Measurements from ENCODE around the gene BRD4.
A peak's percentile ranks its signal among the peaks of the same experiment; 100 is the strongest.
"Not testable (repeated sequence)": the region's sequence is repeated elsewhere in the genome, so short reads cannot be mapped to it uniquely, and the experiment has no call there.

The BRD4 gene

GRCh38 chr19:15332311-15332996 lies at the start of gene BRD4:
Gene BRD4 (minus strand): TSS chr19:15332539. CDS start chr19:15273099, 59,440 bp downstream.
- peak; percentile 2 for DNase-seq

- no peak for DNase-seq
Observed at GRCh38 chr19:15381864-15382263, 49.5 kb upstream of the BRD4 start.

GRCh38 chr19:15381429-15381828 lies 49.1 kb upstream of the BRD4 start:
- no peak for DNase-seq

- no peak for DNase-seq
Observed at GRCh38 chr19:15379999-15380647, 47.8 kb upstream of the BRD4 start.

- DNase-seq = peak; percentile 91
Observed at GRCh38 chr19:15379083-15379998, 47.0 kb upstream of the BRD4 start, which contains the start of gene AKAP8. Gene AKAP8 (minus strand): TSS chr19:15379787. CDS start chr19:15379731, 56 bp downstream.

GRCh38 chr19:15378534-15379082 lies 46.3 kb upstream of the BRD4 start:
- no peak for DNase-seq

GRCh38 chr19:15374796-15375440 lies 42.6 kb upstream of the BRD4 start:
- DNase-seq = no peak

- no peak for DNase-seq
Observed at GRCh38 chr19:15374105-15374651, 41.8 kb upstream of the BRD4 start.

- DNase-seq = no peak
Observed at GRCh38 chr19:15373644-15374043, 41.3 kb upstream of the BRD4 start.

GRCh38 chr19:15372891-15373301 lies 40.6 kb upstream of the BRD4 start:
- no peak for DNase-seq

- DNase-seq = no peak
Observed at GRCh38 chr19:15372470-15372869, 40.1 kb upstream of the BRD4 start.

- no peak for DNase-seq
Observed at GRCh38 chr19:15371786-15372380, 39.5 kb upstream of the BRD4 start.

- no peak for DNase-seq
Observed at GRCh38 chr19:15371119-15371518, 38.8 kb upstream of the BRD4 start.

- no peak for DNase-seq
Observed at GRCh38 chr19:15369594-15369891, 37.2 kb upstream of the BRD4 start.

- no peak for DNase-seq
Observed at GRCh38 chr19:15368798-15369593, 36.7 kb upstream of the BRD4 start.

GRCh38 chr19:15368051-15368632 lies 35.8 kb upstream of the BRD4 start:
- DNase-seq = no peak

- no peak for DNase-seq
Observed at GRCh38 chr19:15367439-15367838, 35.1 kb upstream of the BRD4 start.

GRCh38 chr19:15365264-15365663 lies 32.9 kb upstream of the BRD4 start:
- DNase-seq = no peak

GRCh38 chr19:15363791-15364190 lies 31.5 kb upstream of the BRD4 start:
- DNase-seq = not testable (repeated sequence)

- not testable (repeated sequence) for DNase-seq
Observed at GRCh38 chr19:15363048-15363447, 30.7 kb upstream of the BRD4 start.

GRCh38 chr19:15360015-15360414 lies 27.7 kb upstream of the BRD4 start:
- not testable (repeated sequence) for DNase-seq
